K562 (cell line): ENCODE data around the gene GRAMD2A. TPM values are rescaled to one million over a fixed set of nuclear protein-coding genes. Genes with fewer than 3 reads are reported as not detected.
A peak's percentile ranks its signal among the peaks of the same experiment; 100 is the strongest.

Experiments used
- ARID1B ChIP-seq: fragments of 450-650 bp; IDR thresholded peaks from 2 replicates; pipeline ENCODE4 v1.6.1; 2016; ENCODE audit warnings: antibody characterized with exemption, mild to moderate bottlenecking, inconsistent platforms
- CBFB ChIP-seq: sonication (generic); formaldehyde crosslinking; IDR thresholded peaks from 2 replicates; pipeline ENCODE4 v1.4.0; 2020; ENCODE audit warnings: mild to moderate bottlenecking, missing genetic modification reagents
- CSDE1 ChIP-seq, 2 experiments: fragments of 450-650 bp; IDR thresholded peaks; 2 replicates each; pipeline ENCODE4 v1.6.1; 2016; ENCODE audit warnings: mild to moderate bottlenecking in 1 of 2
- DIDO1 ChIP-seq: fragments of 450-650 bp; IDR thresholded peaks from 2 replicates; pipeline ENCODE4 v1.6.1; 2016; ENCODE audit warnings: low read depth, missing biosample characterization, missing genetic modification characterization
- ETV6 ChIP-seq, 3 experiments: fragments of 150-350 bp in 1 of 3; sonication (generic) in 1 of 3; formaldehyde crosslinking in 1 of 3; IDR thresholded peaks; 2 replicates each; pipeline versions ENCODE4 v1.6.1 to v1.8.0; 2014 to 2022; ENCODE audit warnings: borderline replicate concordance in 2 of 3, low read depth in 2 of 3, antibody characterized with exemption in 1 of 3, low read length in 1 of 3, mild to moderate bottlenecking in 1 of 3, missing genetic modification reagents in 1 of 3
- HDAC6 ChIP-seq: IDR thresholded peaks from 2 replicates; pipeline ENCODE4 v1.6.1; 2012; ENCODE audit warnings: low read depth, mild to moderate bottlenecking, control low read depth, inconsistent platforms, low read length, moderate library complexity
- HMG20B ChIP-seq: fragments of 250-450 bp; sonication (Bioruptor Pico); IDR thresholded peaks from 2 replicates; pipeline ENCODE4 v1.5.0; 2021; ENCODE audit warnings: mild to moderate bottlenecking
- KAT2B ChIP-seq: IDR thresholded peaks from one replicate; pipeline ENCODE4 v1.6.1; 2012; ENCODE audit warnings: low read depth, mild to moderate bottlenecking, control low read depth, inconsistent platforms, low read length, moderate library complexity
- KHSRP ChIP-seq: fragments of 450-650 bp; IDR thresholded peaks from 2 replicates; pipeline ENCODE4 v1.6.1; 2017
- KLF13 ChIP-seq: fragments of 450-650 bp; IDR thresholded peaks from 2 replicates; pipeline ENCODE4 v1.6.1; 2016; ENCODE audit warnings: missing genetic modification characterization, low read depth, mild to moderate bottlenecking, missing compliant biosample characterization, moderate library complexity, borderline replicate concordance
- MED1 ChIP-seq: sonication (generic); formaldehyde crosslinking; IDR thresholded peaks from 2 replicates; pipeline ENCODE4 v1.8.1; 2023; ENCODE audit warnings: missing genetic modification reagents, borderline replicate concordance
- NCOA1 ChIP-seq: fragments of 450-650 bp; IDR thresholded peaks from 2 replicates; pipeline ENCODE4 v1.6.1; 2016; ENCODE audit warnings: low read depth
- NFIC ChIP-seq: fragments of 450-650 bp; IDR thresholded peaks from 2 replicates; pipeline ENCODE4 v1.6.1; 2017; ENCODE audit warnings: mild to moderate bottlenecking, inconsistent platforms
- SAFB2 ChIP-seq: fragments of 200-400 bp; formaldehyde crosslinking; IDR thresholded peaks from 2 replicates; pipeline ENCODE4 v1.6.1; 2018; ENCODE audit warnings: borderline replicate concordance, low read length, low read depth, moderate library complexity; ENCODE audit not compliant: severe bottlenecking
- TBL1XR1 ChIP-seq, 2 experiments: IDR thresholded peaks; 2 replicates each; pipeline ENCODE4 v1.6.1; 2012; ENCODE audit warnings: improper control_type of control experiment in 2 of 2, low read length in 2 of 2, mild to moderate bottlenecking in 1 of 2
- ZBTB5 ChIP-seq: fragments of 450-650 bp; IDR thresholded peaks from 2 replicates; pipeline ENCODE4 v1.6.1; 2017; ENCODE audit warnings: antibody characterized with exemption
- ZNF24 ChIP-seq: fragments of 450-650 bp; IDR thresholded peaks from 2 replicates; pipeline ENCODE4 v1.6.1; 2016
- ZNF512 ChIP-seq: IDR thresholded peaks from 2 replicates; pipeline ENCODE4 v1.6.1; 2016; ENCODE audit warnings: missing genetic modification characterization, missing compliant biosample characterization
- ZNF668 ChIP-seq: fragments of 250-450 bp; sonication (Bioruptor Pico); IDR thresholded peaks from 2 replicates; pipeline ENCODE4 v1.8.0; 2022; ENCODE audit warnings: mild to moderate bottlenecking, inconsistent platforms
- ZNF717 ChIP-seq: fragments of 250-450 bp; sonication (Bioruptor Pico); IDR thresholded peaks from 2 replicates; pipeline ENCODE4 v1.5.0; 2021
- polyA plus RNA-seq, 8 experiments: library from polyadenylated mRNA; depleted of rRNA in 4 of 8; stranded (reverse) in 5 of 8; unstranded in 3 of 8; fragments of >200 nt; fragmentation: Nextera tagmentation in 2 of 8; fragmentation: Illumina TruSeq in 1 of 8; extraction: Ambion mirVana in 2 of 8; extraction: Trizol in 1 of 8; gene quantifications; 2 replicates each; pipeline versions ENCODE4 v1.2.1 to v1.2.3, GENCODE V29; 2011 to 2014; ENCODE audit warnings: inconsistent platforms in 1 of 8, missing spikeins in 1 of 8
- total RNA-seq, 7 experiments: library from RNA; depleted of rRNA in 6 of 7; stranded (reverse); fragments of >200 nt in 6 of 7; fragmentation: Illumina TruSeq in 2 of 7; extraction: Trizol in 2 of 7; gene quantifications; 2 replicates each; pipeline versions ENCODE4 v1.2.1 to v1.2.3, GENCODE V29; 2011 to 2021; ENCODE audit warnings: low replicate concordance in 1 of 7
- TF ChIP-seq, protein P1 (sequence below): fragments of 250-450 bp; sonication (Bioruptor Pico); IDR thresholded peaks from 2 replicates; pipeline ENCODE4 v1.4.0; 2020; ENCODE audit warnings: mild to moderate bottlenecking
- TF ChIP-seq, protein P2 (sequence below): sonication (generic); formaldehyde crosslinking; IDR thresholded peaks from 2 replicates; pipeline ENCODE4 v1.8.0; 2022; ENCODE audit warnings: mild to moderate bottlenecking, missing genetic modification reagents

The GRAMD2A gene
- total and polyA plus RNA-seq, 9 of the 15 experiments (the other 6 are each of a cell fraction or from before 2014, with no cell fraction given), result 0.08 to 0.22 TPM; not detected in 7

GRCh38 chr15:72118017-72118978 is 79.3 kb downstream of the GRAMD2A start, which contains the start of the genes MYO9A and SENP8 (continued):
- no peak for TF ChIP-seq ZNF717
- TF ChIP-seq NCOA1, result no peak
- no peak for TF ChIP-seq NFIC
- no peak; the same call in 1 of the 2 replicates for TF ChIP-seq KLF13 (tag)
- TF ChIP-seq DIDO1 (tag), result no peak
- TF ChIP-seq ETV6 (IDR thresholded peaks at IDR 0.05; ENCODE audit: borderline replicate concordance in 1 of 2, low read depth in 2 of 2, low read length in 1 of 2), result no peak
- TF ChIP-seq ETV6 (CRISPR knock-in tag; IDR thresholded peaks at IDR 0.05; ENCODE audit: borderline replicate concordance), result no peak
- TF ChIP-seq CSDE1 (IDR thresholded peaks at IDR 0.05), result no peak
- TF ChIP-seq HDAC6, result no peak
- TF ChIP-seq CBFB, result no peak
- TF ChIP-seq TBL1XR1 (IDR thresholded peaks at IDR 0.05; ENCODE audit: low read length in 2 of 2), result peak in 1 of 2 experiments; percentile 48; a peak in 1 of 4 replicates
- TF ChIP-seq MED1 (CRISPR knock-in tag), result no peak
- no peak for TF ChIP-seq KAT2B
- no peak for TF ChIP-seq HMG20B (CRISPR knock-in tag)
- no peak for TF ChIP-seq ZBTB5
- no peak for TF ChIP-seq SAFB2
- no peak for TF ChIP-seq ZNF24
- TF ChIP-seq, protein P1, sequence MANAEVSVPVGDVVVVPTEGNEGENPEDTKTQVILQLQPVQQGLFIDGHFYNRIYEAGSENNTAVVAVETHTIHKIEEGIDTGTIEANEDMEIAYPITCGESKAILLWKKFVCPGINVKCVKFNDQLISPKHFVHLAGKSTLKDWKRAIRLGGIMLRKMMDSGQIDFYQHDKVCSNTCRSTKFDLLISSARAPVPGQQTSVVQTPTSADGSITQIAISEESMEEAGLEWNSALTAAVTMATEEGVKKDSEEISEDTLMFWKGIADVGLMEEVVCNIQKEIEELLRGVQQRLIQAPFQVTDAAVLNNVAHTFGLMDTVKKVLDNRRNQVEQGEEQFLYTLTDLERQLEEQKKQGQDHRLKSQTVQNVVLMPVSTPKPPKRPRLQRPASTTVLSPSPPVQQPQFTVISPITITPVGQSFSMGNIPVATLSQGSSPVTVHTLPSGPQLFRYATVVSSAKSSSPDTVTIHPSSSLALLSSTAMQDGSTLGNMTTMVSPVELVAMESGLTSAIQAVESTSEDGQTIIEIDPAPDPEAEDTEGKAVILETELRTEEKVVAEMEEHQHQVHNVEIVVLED, result peak; percentile 9
- TF ChIP-seq ZNF668, result no peak
- TF ChIP-seq KHSRP, result no peak
- no peak for TF ChIP-seq ZNF512 (tag)
- TF ChIP-seq, protein P2, sequence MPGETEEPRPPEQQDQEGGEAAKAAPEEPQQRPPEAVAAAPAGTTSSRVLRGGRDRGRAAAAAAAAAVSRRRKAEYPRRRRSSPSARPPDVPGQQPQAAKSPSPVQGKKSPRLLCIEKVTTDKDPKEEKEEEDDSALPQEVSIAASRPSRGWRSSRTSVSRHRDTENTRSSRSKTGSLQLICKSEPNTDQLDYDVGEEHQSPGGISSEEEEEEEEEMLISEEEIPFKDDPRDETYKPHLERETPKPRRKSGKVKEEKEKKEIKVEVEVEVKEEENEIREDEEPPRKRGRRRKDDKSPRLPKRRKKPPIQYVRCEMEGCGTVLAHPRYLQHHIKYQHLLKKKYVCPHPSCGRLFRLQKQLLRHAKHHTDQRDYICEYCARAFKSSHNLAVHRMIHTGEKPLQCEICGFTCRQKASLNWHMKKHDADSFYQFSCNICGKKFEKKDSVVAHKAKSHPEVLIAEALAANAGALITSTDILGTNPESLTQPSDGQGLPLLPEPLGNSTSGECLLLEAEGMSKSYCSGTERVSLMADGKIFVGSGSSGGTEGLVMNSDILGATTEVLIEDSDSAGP (CRISPR knock-in tag), result no peak
- TF ChIP-seq ARID1B, result no peak
